Ovary (tissue), 3 donors: ENCODE data around the gene AP1AR.

Experiments
- POLR2A ChIP-seq: fragments of 450-650 bp; IDR thresholded peaks from one replicate; pipeline ENCODE4 v1.6.1; 2017; ENCODE audit warnings: antibody characterized with exemption, mild to moderate bottlenecking, moderate library complexity
- TF ChIP-seq, protein P1 (sequence below), 3 donors: fragments of 450-650 bp in 2 of 3; fragments of 200-600 bp in 1 of 3; IDR thresholded peaks; one replicate each; pipeline versions ENCODE4 v1.5.1 to v1.8.0; 2016 to 2022; ENCODE audit warnings: antibody characterized with exemption in 3 of 3, mild to moderate bottlenecking in 1 of 3
- donor health status: DM: no; HTN: no; CAD: no.

DNA sequence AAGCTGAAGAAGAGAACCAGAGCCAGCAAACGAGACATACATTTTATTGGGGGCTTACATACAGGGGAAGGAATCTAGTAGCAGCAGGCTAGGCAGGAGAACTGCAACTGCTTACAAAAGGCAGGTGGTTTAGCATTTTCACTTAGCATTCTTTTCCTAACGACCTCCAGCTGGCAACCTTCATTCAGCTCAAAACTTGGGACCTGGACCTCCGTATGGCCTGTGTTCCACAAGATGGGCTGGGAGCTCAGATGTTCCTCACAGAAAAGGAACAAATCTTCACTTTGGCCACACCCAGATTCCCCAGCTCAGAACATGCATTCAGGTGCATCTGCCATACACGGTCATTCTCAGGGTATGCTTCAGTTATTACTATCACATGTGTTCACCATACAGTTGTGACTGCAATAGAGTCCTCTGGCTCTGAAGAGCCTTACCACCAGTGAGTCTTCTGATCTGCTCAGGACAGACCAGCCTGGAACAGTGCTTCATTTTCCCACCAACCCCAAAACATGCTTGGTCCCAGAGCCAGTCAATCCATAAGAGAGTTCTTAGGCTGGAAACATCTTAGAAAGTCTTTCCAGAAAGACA is 29.6 kb upstream of the AP1AR start:
- TF ChIP-seq, protein P1, sequence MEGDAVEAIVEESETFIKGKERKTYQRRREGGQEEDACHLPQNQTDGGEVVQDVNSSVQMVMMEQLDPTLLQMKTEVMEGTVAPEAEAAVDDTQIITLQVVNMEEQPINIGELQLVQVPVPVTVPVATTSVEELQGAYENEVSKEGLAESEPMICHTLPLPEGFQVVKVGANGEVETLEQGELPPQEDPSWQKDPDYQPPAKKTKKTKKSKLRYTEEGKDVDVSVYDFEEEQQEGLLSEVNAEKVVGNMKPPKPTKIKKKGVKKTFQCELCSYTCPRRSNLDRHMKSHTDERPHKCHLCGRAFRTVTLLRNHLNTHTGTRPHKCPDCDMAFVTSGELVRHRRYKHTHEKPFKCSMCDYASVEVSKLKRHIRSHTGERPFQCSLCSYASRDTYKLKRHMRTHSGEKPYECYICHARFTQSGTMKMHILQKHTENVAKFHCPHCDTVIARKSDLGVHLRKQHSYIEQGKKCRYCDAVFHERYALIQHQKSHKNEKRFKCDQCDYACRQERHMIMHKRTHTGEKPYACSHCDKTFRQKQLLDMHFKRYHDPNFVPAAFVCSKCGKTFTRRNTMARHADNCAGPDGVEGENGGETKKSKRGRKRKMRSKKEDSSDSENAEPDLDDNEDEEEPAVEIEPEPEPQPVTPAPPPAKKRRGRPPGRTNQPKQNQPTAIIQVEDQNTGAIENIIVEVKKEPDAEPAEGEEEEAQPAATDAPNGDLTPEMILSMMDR (IDR thresholded peaks at IDR 0.05): no peak
- no peak for TF ChIP-seq POLR2A
